Stimulated activated CD4-positive, alpha-beta T cell treated with anti-CD3 and anti-CD28 coated beads, Interleukin-2, amount 100 ng/mL, for 48 hours (primary cell): Measurements from ENCODE around the gene TMEM47.

Experiments
- DNase-seq, 2 donors: peaks; one replicate each; pipeline ENCODE4 v3.0.0-alpha.2; 2020

The TMEM47 gene

DNA sequence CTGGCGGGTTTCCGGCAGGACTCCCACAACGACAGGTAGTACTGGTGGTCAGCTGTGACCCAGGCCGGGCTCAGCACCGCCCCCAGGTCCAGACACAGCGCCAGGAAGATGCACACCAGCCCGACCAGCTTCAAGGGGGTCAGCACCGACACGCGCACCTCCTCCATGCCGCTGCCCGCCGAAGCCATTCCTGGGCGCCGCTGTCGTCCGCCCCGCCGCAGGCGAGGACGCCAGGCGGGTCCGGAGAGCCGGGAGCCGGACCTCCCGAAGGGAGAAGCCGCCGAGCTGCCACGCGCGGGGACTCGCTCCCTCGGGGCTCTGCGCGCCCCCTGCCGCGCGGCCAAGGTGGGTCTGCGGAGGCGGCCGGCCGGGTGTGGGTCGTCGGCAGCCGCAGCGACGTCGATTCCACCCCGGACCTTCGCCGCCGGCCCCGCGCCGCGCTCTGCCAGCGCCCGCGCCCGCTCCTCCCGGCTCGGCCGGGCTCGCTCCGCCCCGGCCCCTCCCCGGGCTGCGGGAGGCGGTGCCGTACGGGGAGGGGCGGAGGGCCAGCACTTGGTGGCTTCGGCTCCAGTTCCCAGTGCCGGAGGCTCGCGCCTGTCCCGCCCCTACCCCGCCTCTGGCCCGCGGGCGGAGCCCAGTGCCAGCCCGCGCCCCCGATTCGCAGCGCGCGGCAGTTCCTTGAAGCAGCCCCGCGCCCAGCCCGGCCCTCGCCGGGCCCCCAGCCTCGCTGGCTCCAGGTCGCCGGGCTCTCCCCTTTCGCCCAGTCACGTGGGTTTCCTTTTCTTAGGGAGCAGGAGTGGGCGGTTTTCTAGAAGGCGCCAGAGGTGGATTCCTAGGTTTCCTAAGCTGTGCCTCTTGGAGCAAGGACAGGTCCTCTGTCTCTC lies at the start of gene TMEM47:
TMEM47 (minus strand) TSS at position 444 of the 884 bp plus-strand sequence; CDS start at position 188, 256 bp downstream.
- DNase-seq, result no peak

DNA sequence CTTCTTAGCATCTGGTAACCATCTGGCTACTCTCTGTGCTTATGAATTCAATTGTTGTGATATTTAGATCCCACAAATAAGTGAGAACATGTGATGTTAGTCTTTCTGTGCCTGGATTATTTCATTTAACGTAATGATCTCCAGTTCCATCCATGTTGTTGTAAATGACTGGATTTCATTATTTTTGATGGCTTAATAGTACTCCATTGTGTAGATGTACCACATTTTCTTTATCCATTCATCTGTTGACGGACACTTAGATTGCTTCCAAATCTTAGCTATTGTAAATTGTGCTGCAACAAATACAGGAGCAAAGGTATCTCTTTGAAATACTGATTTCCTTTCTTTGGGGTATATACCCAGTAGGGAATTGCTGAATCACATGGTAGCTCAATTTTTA lies 30.0 kb upstream of the TMEM47 start:
- no peak for DNase-seq

DNA sequence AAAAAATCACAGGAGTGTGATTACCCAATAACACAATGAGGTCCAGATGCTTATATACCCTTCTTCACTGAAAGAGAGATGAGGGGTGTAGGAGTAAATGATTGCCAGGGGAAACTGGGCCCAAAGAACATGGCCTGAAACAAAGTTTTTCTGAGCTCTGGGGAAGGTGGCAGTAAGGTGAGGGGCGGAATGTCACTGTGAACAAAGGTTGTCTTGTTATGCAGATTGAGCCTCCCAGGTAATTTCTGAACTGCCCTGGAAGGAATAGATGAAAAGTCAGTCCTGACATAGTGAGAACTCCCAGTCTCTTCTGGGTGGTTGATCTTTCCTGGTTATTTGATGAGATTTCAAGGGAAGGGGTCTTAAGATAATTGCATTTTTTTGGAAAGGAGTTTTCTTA lies 2.5 kb upstream of the TMEM47 start:
- DNase-seq, result no peak

DNA sequence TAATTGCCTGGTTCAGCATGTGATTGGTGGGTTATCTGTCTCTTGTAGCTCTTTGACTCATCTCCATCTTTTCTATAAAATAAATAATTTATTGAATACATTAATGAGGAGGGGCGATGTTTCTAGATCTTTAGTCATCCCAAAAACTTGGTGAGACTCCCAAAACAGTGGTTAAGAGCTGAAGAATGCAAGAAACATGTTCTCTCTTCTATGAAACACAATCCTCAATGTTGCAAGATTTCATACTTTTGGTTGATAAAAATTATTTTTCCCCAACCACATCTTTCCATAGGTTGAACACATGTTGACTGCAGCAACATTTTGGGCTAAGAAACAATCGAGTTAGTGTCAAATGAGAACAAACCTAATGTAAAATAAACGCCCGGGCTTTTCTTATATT lies 1.2 kb upstream of the TMEM47 start:
- DNase-seq, result no peak

DNA sequence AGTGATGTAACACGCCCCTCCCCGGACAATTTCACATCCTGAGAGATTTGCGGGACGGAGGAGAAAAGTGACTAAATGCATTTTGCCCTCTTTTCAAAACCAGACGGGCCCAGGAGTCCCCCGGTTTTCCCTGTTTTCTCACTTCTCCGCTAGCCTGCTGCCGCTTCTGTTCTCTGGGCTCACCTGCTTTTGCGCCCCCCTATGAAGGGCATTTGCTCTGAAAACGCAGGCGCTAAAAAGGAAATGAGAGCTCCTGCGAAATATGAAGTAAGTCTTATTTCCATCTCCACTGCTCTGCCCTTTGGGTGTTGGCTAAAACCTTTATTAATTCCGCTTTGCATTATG lies 613 bp upstream of the TMEM47 start:
- no peak for DNase-seq

DNA sequence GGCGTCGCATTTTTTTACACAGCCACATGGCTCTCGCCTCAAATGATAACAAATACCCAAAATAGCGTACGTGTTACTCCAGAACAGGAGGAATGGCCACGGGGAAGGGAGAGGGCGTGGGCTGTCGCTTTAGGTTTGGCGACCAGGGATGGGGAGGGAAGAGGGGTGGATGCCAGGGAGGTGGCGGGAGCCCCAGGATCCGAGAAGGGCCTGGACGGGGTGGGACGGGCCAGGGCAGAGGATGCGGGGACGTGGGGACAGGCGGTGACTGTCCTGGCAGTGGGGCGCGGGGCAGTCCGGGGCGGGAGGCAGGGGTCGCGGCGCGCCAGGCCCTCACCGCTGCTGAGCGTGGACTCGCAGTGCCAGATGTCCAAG lies 631 bp downstream of the TMEM47 start:
- DNase-seq, result no peak

DNA sequence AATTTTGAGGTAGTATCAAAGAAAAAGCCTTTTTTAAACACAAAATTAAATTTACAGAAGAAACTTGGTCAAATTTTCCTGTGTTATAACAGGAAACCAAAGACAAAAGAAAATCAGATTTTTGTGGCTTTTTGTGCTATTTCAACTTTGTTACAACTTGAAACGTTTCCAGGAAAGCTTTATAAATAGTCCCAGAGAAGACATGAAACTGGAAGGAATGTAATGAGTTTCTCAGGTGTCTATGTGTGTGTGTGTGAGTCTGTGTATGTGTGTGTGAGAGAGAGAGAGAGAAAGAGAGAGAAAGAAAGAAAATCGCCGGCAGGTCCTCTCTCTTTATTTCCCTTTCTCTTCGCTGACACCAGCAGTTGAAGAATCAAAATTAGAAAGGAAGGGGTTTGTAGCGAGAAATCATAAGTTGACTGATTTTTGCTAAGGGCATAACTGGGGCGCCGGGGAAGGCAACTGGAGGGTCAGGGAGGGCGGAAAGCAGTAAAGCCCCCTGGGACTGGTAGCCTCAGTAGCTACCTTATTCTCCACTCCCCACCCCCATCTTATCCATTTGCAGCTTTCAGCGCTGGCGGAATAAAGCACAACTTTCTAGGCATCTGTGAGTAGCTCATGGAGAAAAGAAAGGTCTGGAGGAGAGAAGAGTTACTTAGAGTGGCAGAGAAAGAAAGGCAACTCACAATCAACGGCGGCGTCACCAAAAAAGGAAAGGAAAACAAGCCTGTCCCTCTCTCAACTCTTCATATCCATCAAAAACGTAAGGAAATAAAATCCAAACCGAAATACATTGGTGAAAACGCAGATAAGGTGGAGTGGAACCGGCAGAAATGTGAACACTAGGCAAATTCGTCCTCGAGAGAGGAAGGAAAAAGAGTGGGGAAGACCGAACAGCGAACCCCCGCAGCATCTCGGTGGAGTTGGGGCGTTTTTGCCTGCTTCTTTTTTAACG lies 1.3 kb downstream of the TMEM47 start:
- DNase-seq, result no peak

DNA sequence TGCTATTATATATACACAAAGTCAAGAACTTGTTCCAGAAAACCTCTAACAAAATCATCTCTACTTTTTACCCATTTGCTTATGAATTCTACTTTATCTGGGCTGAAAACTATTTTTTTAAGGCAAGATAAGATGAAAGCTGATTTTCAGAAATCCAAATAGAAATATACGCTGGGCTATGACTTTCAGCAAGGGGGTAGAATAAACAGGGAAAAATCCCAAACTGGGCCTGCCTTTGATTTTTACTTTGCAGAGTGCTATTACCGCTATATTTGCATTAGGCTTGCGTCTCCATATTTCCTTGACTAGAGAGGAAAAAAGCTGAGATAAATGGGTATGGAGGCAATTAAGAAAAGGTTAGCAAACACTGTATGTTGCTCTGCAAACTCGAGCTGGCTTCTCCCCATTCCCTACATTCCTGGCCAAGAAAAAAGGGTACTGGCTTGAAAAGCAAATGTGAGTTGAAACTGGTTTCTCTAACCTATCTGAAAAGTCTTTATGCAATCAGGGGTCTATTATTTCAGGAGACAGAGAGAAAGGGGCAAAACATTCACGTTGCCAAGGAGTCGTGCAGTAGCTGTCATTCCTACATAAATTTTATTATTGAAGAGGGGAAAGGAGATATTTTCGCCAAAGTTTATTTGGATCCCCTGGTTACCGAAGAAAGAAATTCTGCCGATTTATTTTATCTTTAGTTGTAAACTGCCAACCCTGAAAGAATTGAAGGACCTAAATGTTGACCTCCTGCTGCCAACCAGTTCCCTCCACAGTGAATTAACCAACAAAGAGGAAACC lies 2.2 kb downstream of the TMEM47 start:
- no peak for DNase-seq

DNA sequence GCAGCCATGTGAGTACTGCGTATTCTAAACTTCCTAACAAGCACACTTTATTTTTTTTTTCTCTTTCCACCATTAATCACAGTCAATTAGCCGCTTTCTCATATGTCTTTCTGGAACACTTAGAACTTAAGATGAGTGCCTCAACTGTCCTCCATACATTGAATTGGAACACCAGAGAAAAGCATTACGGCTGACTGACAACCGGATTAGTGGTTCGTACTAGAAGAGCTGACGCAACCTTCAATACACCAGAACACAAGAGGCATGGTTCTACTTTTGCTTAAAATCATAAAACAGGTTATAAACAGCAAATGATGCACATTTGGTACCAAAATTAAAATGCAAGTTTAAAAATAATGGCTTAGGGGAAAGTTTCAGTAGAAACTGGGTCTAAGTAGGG lies 3.3 kb downstream of the TMEM47 start:
- DNase-seq, result no peak

DNA sequence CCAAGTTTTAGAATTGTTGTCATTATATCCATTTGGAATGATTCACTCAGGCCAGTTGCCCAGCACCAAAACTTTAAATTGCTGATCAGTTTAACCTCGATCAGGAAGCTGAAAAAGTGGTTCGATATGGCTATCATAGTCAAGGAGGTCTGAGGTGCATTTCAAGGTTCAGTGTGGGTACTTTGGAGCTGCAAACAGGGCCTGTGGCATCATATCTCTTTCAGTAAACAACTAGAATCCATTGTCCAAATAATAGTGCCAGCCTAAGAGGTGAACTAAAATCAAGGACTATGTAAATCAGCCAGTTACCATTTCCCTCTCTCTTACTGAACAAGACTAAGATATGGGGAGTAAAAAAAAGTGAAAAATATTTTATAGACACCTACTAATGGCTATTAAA lies 14.2 kb downstream of the TMEM47 start:
- no peak for DNase-seq

DNA sequence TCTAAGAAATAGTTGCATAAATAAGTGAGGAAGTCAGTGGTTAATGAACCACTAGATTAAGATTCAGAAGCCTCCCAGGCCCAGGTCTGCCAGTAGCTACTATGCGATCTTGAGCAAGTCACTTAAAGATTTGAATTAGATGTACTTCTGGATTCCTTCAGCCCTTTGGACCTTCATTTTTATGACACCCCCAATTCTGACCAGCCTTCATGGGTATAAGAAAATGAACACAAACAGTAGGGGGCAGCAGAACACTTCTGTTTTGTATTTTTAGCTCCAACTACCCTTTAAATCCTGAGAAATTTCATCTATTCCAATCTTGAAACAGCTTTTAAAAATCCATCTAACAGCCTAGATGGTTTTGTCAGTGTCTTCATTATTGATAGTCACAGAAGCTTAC lies 19.0 kb downstream of the TMEM47 start:
- no peak for DNase-seq

DNA sequence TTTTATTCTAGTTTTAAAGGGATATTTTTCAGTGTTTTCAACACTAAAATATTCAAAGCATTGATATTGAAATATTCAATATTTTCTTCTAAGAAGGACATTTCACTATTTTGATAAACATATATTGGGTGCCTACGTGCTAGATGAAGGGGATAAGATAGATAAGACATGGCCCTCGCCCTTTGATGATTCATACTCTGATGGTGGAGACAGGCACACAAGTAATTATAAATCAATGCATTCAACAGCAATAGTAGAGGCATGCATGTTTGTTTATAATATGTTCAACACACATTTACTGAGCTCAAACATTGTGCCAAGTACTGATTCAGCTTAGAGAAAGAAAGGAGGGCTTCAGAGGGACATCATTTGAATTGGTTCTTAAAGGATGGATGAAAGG lies 22.7 kb downstream of the TMEM47 start:
- no peak for DNase-seq

DNA sequence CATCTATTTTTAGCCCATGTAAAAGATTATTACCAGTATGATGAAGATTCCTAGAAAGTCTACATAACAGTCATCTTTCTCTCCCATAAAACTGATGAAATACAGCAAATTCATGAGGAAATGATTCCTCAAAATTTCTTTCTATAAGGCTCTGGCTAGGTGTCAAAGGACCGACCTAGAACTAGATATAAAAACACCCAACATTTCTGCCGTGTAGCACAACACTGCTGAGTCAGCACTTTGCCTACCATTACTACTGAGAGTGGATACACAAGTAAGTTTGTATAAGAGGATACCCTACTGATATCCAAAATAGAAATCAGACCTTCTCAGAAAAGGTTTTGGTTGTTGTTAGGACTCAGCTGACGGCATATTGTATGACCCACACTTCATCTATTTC lies 24.7 kb downstream of the TMEM47 start:
- DNase-seq, result no peak

DNA sequence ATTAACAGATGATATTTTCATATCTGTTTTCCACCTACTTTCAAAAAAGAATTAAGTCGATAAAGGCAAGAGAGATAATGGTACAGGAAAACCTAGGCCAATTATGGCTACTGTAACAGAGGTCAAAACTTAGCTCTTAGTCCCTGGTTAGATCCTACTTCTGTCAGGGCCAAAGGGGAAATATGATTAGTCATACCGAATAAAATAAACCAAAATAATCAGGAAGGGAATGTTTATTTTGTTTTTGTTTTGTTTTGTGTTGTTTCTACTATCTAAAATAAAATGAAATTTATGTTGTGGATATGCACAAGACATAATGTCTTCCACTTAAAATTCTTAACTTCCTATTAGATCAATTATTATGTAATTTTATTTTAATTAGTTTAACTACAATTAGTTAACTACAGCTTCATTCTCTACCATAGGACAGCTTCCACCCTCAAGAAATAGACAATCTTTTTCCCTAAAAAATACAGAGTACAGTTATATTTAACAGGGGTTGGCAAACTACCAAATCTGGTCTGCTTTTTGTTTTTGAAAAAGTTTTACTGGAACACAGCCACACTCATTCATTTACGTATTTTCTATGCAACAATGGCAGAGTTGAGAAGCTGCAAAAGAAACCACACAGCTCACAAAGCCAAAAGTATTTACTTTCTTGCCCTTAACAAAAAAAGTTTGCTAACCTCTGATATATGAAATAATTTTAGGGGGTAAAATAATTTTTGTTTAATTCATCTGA lies 25.4 kb downstream of the TMEM47 start:
- no peak for DNase-seq

DNA sequence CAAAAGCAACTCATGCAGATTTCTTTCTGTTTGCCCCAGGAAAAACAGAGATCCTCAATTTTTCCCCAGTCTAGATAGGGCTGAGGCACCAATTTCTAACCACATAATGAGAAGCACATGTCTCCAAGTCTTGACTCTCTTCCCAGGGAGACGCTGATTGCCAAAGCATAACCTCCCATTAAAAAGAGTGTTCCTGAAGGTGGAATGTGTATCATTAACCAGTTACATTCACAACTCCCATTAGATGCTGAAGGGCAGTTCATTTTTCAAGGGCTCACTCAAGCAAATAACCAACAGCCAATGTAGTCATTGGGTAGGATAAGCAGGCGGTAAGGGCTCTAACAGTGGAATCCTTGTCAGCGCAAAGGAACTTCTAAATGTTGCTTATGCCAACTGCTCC lies 27.5 kb downstream of the TMEM47 start:
- no peak for DNase-seq

DNA sequence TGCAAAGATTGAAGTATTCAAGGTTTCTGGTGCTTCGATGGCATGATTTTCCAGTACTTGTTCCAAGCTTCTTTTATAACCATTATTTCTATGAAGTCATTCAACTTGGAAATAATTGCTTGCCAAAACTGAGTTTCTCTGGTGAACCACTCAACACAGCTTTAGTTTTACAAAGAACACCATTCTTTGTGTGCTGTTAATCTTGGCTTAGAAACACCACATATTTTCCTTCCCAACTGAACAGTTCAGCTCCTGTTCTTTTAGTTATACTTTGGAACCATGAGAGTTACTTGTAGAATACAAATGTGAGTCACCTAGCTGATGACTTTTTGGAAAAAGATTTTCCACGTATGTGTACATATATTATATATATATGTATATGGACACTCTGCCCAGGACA lies 32.7 kb downstream of the TMEM47 start:
- DNase-seq, result no peak

DNA sequence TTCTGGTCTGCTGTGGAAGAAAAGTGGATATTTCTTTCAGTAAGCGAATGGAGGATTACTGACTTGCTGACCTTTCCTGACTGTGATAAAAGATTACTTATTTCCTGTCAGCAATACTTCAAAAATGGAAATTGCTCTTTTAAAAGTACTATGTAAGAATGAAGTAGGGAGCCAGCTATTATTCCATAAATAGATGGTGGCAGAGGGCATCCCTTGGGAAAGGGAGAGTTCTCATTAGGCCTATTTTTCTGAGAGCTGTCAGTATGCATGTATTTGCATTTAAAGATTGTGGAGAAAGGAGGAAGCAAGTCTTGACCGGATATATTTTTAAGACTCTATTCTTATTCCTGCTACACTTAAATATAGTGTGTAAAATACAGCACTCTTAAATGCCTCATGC lies 37.2 kb downstream of the TMEM47 start:
- DNase-seq, result no peak

DNA sequence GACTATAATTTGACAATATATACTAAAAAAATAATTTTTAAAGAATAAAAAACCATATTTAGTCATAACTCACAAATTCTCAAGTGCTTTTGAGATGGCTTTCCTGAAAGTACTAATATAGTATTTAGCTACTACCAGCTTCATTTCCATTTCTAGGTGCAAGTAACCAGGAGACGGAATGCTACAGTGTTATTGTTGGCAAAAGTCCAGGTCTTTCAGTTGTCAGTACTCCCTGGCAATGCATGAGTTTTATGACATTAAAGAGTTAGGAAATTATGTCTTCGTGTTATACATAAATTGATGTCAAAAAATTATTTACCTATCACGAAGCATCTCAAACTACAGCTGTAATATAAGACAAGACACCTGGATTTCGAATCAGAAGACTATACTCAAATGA lies 45.0 kb downstream of the TMEM47 start:
- no peak for DNase-seq

DNA sequence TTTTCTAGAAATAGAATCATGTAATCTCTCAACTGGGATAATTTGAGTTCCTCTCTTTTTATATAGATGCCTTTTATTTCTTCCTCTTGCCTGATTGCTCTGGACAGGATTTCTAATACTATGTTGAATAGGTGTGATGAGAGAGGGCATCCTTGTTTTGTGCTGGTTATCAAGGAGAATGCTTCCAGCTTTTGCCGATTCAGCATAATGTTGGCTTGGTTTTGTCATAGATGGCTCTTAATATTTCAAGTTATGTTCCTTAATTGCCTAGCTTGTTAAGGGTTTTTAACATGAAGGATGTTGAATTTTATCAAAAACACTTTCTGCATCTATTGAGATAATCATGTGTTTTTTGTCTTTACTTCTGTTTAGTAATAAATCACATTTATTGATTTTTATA lies 58.7 kb downstream of the TMEM47 start:
- no peak for DNase-seq

DNA sequence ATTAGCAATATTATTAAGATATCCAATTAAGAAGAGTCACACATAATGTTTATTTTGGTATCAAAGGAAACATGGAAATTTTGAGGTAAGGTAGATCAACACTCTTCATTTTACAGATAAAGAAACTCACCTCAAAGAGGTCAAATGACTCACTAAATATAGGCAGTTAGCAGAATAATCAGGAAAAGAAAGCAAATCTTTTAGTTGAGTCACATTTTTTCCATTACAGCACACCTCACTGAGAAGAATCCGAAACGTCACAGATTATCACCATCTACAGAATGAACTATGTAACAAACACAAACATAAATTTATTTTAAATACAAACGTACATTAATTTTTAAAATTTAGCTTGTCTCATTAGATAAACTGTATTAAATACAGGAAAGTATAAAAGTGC lies 70.1 kb downstream of the TMEM47 start:
- DNase-seq, result no peak

DNA sequence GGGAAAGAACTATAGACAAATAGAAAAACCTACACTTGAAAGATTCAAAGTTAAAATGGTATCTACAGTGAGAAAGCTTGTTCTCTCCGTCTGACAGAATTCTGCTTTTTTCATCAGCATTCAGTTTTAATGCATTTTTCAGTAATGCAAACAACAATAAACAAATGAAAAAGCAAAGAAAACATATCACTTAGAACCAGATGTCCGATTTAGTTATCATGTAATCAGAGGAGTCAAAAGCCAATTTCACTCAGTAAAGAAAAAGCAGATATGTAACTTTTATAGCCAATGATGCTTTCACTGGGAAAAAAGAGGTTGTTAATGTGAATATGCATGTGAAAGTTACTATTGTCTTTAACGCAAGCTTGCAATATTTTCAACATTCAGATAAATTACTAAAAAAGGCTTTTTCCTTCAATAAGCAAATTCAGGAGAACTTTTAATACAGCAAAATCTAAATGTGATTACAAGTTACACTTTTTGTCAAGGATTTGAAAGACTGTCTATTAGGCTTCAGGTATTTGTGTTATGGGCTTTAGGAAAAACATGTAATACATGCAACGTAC lies 70.7 kb downstream of the TMEM47 start:
- no peak for DNase-seq

DNA sequence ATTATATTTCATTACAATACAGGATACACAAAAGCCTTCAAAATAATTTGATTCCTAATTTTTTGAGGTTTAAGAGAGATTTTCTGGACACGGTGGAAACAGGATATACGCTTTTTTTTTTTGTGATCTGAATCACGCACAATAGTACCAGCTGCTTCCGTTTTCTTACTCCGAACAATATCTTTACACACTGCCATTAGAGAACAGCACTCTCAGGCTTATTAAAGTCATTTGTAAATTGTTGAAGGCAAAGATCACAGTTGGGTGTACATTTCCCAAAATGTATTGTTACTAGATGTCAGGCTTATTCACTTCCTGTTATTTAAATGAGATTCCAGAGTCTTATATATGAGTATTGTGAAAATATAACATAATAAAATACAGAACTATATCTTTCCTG lies 71.5 kb downstream of the TMEM47 start:
- DNase-seq, result no peak
